HEK293T (cell line): ENCODE measurements around the gene SLITRK5.

ENCODE experiments used
- CTCF ChIA-PET: fragments of 350-600 bp; formaldehyde crosslinking; extraction: SDS; loops from one replicate; lab custom pipeline; 2021; ENCODE audit warnings: antibody characterized with exemption, inconsistent platforms; lab: Yijun Ruan, JAX
- POLR2A ChIA-PET: fragments of 350-600 bp; formaldehyde crosslinking; extraction: SDS; loops from one replicate; lab custom pipeline; 2020; ENCODE audit warnings: antibody characterized with exemption, inconsistent platforms; lab: Yijun Ruan, JAX
- DNase-seq: peaks from one replicate; pipeline ENCODE4 v3.0.0; 2012; ENCODE audit warnings: mixed read lengths; ENCODE audit errors: extremely low spot score
- ARNT ChIP-seq: fragments of 450-650 bp; IDR thresholded peaks from 2 replicates; pipeline ENCODE4 v1.6.1; 2017; ENCODE audit warnings: mild to moderate bottlenecking
- BHLHE40 ChIP-seq: fragments of 450-650 bp; IDR thresholded peaks from 2 replicates; pipeline ENCODE4 v1.6.1; 2016; ENCODE audit warnings: mild to moderate bottlenecking, moderate library complexity, borderline replicate concordance
- CTBP1 ChIP-seq: fragments of 450-650 bp; IDR thresholded peaks from 2 replicates; pipeline ENCODE4 v1.6.1; 2016; ENCODE audit warnings: borderline replicate concordance
- ELF4 ChIP-seq: fragments of 450-650 bp; IDR thresholded peaks from 2 replicates; pipeline ENCODE4 v1.6.1; 2017; ENCODE audit warnings: antibody characterized with exemption
- FOXA1 ChIP-seq: fragments of 450-650 bp; IDR thresholded peaks from 2 replicates; pipeline ENCODE4 v1.6.1; 2016; ENCODE audit warnings: mild to moderate bottlenecking
- FOXK2 ChIP-seq: fragments of 450-650 bp; IDR thresholded peaks from 2 replicates; pipeline ENCODE4 v1.6.1; 2016; ENCODE audit warnings: mild to moderate bottlenecking
- FOXM1 ChIP-seq: fragments of 450-650 bp; IDR thresholded peaks from 2 replicates; pipeline ENCODE4 v1.6.1; 2017; ENCODE audit warnings: mild to moderate bottlenecking, borderline replicate concordance
- HDGF ChIP-seq: fragments of 450-650 bp; IDR thresholded peaks from 2 replicates; pipeline ENCODE4 v1.6.1; 2017; ENCODE audit warnings: antibody characterized with exemption, borderline replicate concordance
- L3MBTL2 ChIP-seq: fragments of 450-650 bp; conservative IDR thresholded peaks from 2 replicates; pipeline ENCODE4 v1.6.1; 2016; ENCODE audit warnings: mild to moderate bottlenecking
- LEF1 ChIP-seq: fragments of 450-650 bp; IDR thresholded peaks from 2 replicates; pipeline ENCODE4 v1.6.1; 2017; ENCODE audit warnings: mild to moderate bottlenecking, borderline replicate concordance
- NFRKB ChIP-seq: fragments of 450-650 bp; IDR thresholded peaks from 2 replicates; pipeline ENCODE4 v1.6.1; 2016; ENCODE audit warnings: mild to moderate bottlenecking, moderate library complexity
- PKNOX1 ChIP-seq: fragments of 450-650 bp; IDR thresholded peaks from 2 replicates; pipeline ENCODE4 v1.6.1; 2016
- SP1 ChIP-seq: fragments of 450-650 bp; IDR thresholded peaks from 2 replicates; pipeline ENCODE4 v1.6.1; 2017
- SUZ12 ChIP-seq: fragments of 450-650 bp; IDR thresholded peaks from 2 replicates; pipeline ENCODE4 v1.6.1; 2016; ENCODE audit warnings: mild to moderate bottlenecking
- TARDBP ChIP-seq: fragments of 450-650 bp; IDR thresholded peaks from 2 replicates; pipeline ENCODE4 v1.6.1; 2016
- ZNF384 ChIP-seq: fragments of 450-650 bp; IDR thresholded peaks from 2 replicates; pipeline ENCODE4 v1.6.1; 2016

SLITRK5 gene

GRCh38 chr13:87667686-87668085 is 3.5 kb upstream of the SLITRK5 start:
- no peak for DNase-seq
- TF ChIP-seq FOXA1 (no peak), BHLHE40 (no peak), NFRKB (no peak), SUZ12 (no peak), FOXK2 (no peak), HDGF (no peak), TARDBP (no peak), PKNOX1 (no peak), SP1 (no peak), ARNT (no peak), ELF4 (no peak), FOXM1 (no peak), LEF1 (no peak)
- POLR2A ChIA-PET = no interaction called here

GRCh38 chr13:87669379-87669978 is 1.7 kb upstream of the SLITRK5 start:
- DNase-seq = peak; percentile 46
- CTCF ChIA-PET = interaction anchor here (0.7 kb wide), 1 partner anchor 14 kb away, joined by 4 read pairs; no protein-coding TSS in a partner anchor
- POLR2A ChIA-PET = no interaction called here
- TF ChIP-seq HDGF (no peak), NFRKB (no peak), ELF4 (peak; percentile 23; the same call in 1 of the 2 replicates)

More at GRCh38 chr13:87667686-87668085, 3.5 kb upstream of the SLITRK5 start:
- CTCF ChIA-PET = no interaction called here

GRCh38 chr13:87671753-87672605 is 808 bp downstream of the SLITRK5 start:
- no peak for TF ChIP-seq TARDBP
- TF ChIP-seq ARNT = no peak
- peak; percentile 63; the same call in 1 of the 2 replicates for TF ChIP-seq L3MBTL2
- TF ChIP-seq BHLHE40 = no peak
- TF ChIP-seq ZNF384 = no peak
- peak; percentile 25; the same call in 1 of the 2 replicates for TF ChIP-seq CTBP1
- peak; percentile 57 for DNase-seq
- ChIA-PET POLR2A (interaction anchor here (1.4 to 1.6 kb wide), 3 partner anchors 11 to 34 kb away, joined by 3 to 5 read pairs (median 3); no protein-coding TSS in a partner anchor), CTCF (interaction anchor here (1.0 to 1.5 kb wide), 3 partner anchors 8 to 802 kb away, joined by 3 to 6 read pairs (median 3); no protein-coding TSS in a partner anchor)

GRCh38 chr13:87674247-87674738 is 3.1 kb downstream of the SLITRK5 start:
- TF ChIP-seq NFRKB = no peak
- no peak for TF ChIP-seq L3MBTL2
- TF ChIP-seq FOXA1 = no peak
- TF ChIP-seq FOXM1 = no peak
- TF ChIP-seq PKNOX1 = no peak
- TF ChIP-seq ARNT = no peak
- no peak for TF ChIP-seq LEF1
- TF ChIP-seq SP1 = no peak
- TF ChIP-seq SUZ12 = no peak
- TF ChIP-seq ZNF384 = no peak
- no peak for TF ChIP-seq CTBP1
- TF ChIP-seq TARDBP = no peak
- TF ChIP-seq BHLHE40 = no peak
- no peak for TF ChIP-seq HDGF
- TF ChIP-seq FOXK2 = no peak
- no peak for TF ChIP-seq ELF4
- ChIA-PET CTCF (interaction anchor here (1.0 kb wide), 1 partner anchor 400 kb away, joined by 3 read pairs; no protein-coding TSS in a partner anchor), POLR2A (no interaction called here)
- DNase-seq = peak; percentile 41

- ChIA-PET POLR2A (no interaction called here), CTCF (no interaction called here)
- DNase-seq = no peak
- TF ChIP-seq HDGF (no peak), LEF1 (no peak), NFRKB (no peak), FOXA1 (no peak), BHLHE40 (no peak), FOXK2 (no peak), CTBP1 (no peak), ZNF384 (no peak), PKNOX1 (no peak), L3MBTL2 (no peak), ELF4 (no peak), SUZ12 (no peak), TARDBP (no peak), FOXM1 (no peak), SP1 (no peak), ARNT (no peak)
Observed at GRCh38 chr13:87675851-87676250, 4.7 kb downstream of the SLITRK5 start.
